ENCODE results near the gene OR56B1.

- TF ChIP-seq, protein P1, sequence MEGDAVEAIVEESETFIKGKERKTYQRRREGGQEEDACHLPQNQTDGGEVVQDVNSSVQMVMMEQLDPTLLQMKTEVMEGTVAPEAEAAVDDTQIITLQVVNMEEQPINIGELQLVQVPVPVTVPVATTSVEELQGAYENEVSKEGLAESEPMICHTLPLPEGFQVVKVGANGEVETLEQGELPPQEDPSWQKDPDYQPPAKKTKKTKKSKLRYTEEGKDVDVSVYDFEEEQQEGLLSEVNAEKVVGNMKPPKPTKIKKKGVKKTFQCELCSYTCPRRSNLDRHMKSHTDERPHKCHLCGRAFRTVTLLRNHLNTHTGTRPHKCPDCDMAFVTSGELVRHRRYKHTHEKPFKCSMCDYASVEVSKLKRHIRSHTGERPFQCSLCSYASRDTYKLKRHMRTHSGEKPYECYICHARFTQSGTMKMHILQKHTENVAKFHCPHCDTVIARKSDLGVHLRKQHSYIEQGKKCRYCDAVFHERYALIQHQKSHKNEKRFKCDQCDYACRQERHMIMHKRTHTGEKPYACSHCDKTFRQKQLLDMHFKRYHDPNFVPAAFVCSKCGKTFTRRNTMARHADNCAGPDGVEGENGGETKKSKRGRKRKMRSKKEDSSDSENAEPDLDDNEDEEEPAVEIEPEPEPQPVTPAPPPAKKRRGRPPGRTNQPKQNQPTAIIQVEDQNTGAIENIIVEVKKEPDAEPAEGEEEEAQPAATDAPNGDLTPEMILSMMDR (conservative IDR thresholded peaks at IDR 0.05; ENCODE audit: low read length): no peak
- TF ChIP-seq EZH2phosphoT487 (IDR thresholded peaks at IDR 0.05; ENCODE audit: borderline replicate concordance, low read depth, low read length): no peak
Measured at GRCh38 chr11:5753943-5754342, 17.7 kb downstream of the OR56B1 start, which contains the start of gene OR52N4.

Measured in OCI-LY7 (cell line).